ENCODE results near the gene IFT88. TPM values are rescaled to one million over a fixed set of nuclear protein-coding genes. Genes with fewer than 3 reads are reported as not detected.

Gene IFT88
- polyA plus RNA-seq, 4 donors = 32.3 to 44.9 (median 42.4) TPM

Other genes with a start within 250 kb of the IFT88 start
- 100 to 1,000 TPM; 136 to 159 (median 141) TPM for gene CRYL1, start 41.3 kb upstream of the IFT88 start, polyA plus RNA-seq (ENCODE audit: insufficient read length in 4 of 4)
- 10 to 100 TPM; 10.1 to 11.6 (median 11.0) TPM for gene IL17D, start 136.5 kb downstream of the IFT88 start, polyA plus RNA-seq (ENCODE audit: insufficient read length in 4 of 4)
- 10 to 100 TPM; 16.3 to 19.3 (median 17.5) TPM for gene EEF1AKMT1, start 206.8 kb downstream of the IFT88 start, polyA plus RNA-seq (ENCODE audit: insufficient read length in 4 of 4)